ENCODE results near the gene CCL25.

- TF ChIP-seq CTCF (IDR thresholded peaks at IDR 0.05) (no peak), POLR2A (IDR thresholded peaks at IDR 0.05) (no peak)
These were observed 58.4 kb downstream of the CCL25 start for GRCh38 chr19:8110931-8111330.
